ENCODE data around the gene F8A3.
"Not testable (repeated sequence)": the region's sequence is repeated elsewhere in the genome, so short reads cannot be mapped to it uniquely, and the experiment has no call there.

F8A3 gene

GRCh38 chrX:155458471-155458870 lies at the start of gene F8A3:
Gene F8A3 (minus strand): TSS chrX:155458620. CDS start chrX:155458600, 20 bp downstream.
- in situ Hi-C loops (cut with HindIII; ENCODE audit: low pct_ligation_motif_present, low pct_unique_long_range_greater_than_20kb, low sequenced_read_pairs); DNase-seq: not testable (repeated sequence)

GRCh38 chrX:155505296-155505695 lies 46.9 kb upstream of the F8A3 start:
- in situ Hi-C loops (cut with HindIII; ENCODE audit: low pct_ligation_motif_present, low pct_unique_long_range_greater_than_20kb, low sequenced_read_pairs), result no loop called here
- DNase-seq, result no peak

- in situ Hi-C loops (cut with HindIII; ENCODE audit: low pct_ligation_motif_present, low pct_unique_long_range_greater_than_20kb, low sequenced_read_pairs); DNase-seq: not testable (repeated sequence)
These were observed 36.7 kb upstream of the F8A3 start for GRCh38 chrX:155495134-155495533.

DNA sequence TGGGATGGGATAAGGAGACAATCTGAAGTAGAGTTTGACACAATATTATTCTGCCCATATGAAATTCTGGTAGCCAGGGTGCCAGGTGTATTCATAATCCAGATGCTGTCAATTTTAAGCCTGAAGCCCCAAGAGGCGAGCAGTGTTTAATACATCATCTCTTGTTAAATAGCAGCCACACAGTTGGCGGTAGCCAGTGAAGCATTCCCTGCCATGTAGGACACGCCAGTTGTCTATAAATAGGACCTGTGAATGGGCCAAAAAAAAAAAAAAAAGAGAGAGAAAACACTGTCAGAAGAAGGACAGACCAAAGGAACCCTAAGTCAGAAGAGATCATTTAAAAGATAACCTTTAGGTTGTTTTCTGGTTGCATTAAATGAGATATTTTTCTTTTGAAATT lies 33.0 kb upstream of the F8A3 start:
- DNase-seq; in situ Hi-C loops (cut with HindIII; ENCODE audit: low pct_ligation_motif_present, low pct_unique_long_range_greater_than_20kb, low sequenced_read_pairs): not testable (repeated sequence)

- in situ Hi-C loops (cut with HindIII; ENCODE audit: low pct_ligation_motif_present, low pct_unique_long_range_greater_than_20kb, low sequenced_read_pairs), result not testable (repeated sequence)
These were observed 18.7 kb upstream of the F8A3 start for GRCh38 chrX:155477136-155477535.

GRCh38 chrX:155466269-155466938 lies 8.0 kb upstream of the F8A3 start:
- DNase-seq; in situ Hi-C loops (cut with HindIII; ENCODE audit: low pct_ligation_motif_present, low pct_unique_long_range_greater_than_20kb, low sequenced_read_pairs): not testable (repeated sequence)

More at GRCh38 chrX:155477136-155477535, 18.7 kb upstream of the F8A3 start:
- DNase-seq, result not testable (repeated sequence)

DNA sequence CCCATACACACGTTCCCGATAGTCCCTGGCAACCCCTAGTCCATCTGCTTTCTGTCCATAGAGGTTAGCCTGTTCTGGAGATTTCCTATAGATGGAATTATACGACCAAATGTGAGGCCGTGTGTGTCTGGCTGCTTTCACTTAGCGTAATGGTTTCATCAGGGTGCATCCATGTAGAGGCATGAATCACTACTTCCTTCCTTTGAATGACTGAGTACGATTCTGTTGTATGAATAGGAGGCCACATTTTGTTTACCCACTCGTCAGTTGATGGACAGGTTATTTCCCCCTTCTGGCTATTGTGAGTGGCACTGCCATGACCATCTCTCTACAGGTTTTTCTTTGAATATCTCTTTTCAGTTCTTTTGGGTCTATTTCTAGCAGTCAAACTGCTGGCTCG lies 2.1 kb upstream of the F8A3 start:
- in situ Hi-C loops (cut with HindIII; ENCODE audit: low pct_ligation_motif_present, low pct_unique_long_range_greater_than_20kb, low sequenced_read_pairs); DNase-seq: not testable (repeated sequence)

GRCh38 chrX:155457761-155458447 lies 516 bp downstream of the F8A3 start:
- in situ Hi-C loops (cut with HindIII; ENCODE audit: low pct_ligation_motif_present, low pct_unique_long_range_greater_than_20kb, low sequenced_read_pairs), result not testable (repeated sequence)

DNA sequence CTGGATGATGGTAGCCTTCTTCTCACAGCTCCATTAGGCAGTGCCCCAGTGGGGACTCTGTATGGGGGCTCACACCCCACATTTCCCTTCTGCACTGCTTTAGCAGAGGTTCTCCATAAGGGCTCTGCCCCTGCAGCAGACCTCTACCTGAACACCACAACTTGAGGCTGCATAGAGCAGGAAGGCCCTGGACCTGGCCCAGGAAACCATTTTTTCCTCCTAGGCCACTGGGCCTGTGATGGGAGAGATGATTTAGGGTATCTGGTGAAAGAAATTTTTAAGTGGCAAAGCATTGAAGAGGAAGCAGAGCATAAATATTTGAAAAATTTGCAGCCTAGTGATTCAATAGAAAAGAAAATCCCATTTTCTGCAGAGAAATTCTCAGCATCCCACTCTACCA lies 17.3 kb downstream of the F8A3 start:
- no peak for DNase-seq
- in situ Hi-C loops (cut with HindIII; ENCODE audit: low pct_ligation_motif_present, low pct_unique_long_range_greater_than_20kb, low sequenced_read_pairs), result no loop called here

More at GRCh38 chrX:155457761-155458447, 516 bp downstream of the F8A3 start:
- not testable (repeated sequence) for DNase-seq

GRCh38 chrX:155435744-155436112 lies 22.7 kb downstream of the F8A3 start:
- in situ Hi-C loops (cut with HindIII; ENCODE audit: low pct_ligation_motif_present, low pct_unique_long_range_greater_than_20kb, low sequenced_read_pairs), result no loop called here
- DNase-seq, result no peak

- no peak for DNase-seq
- in situ Hi-C loops (cut with HindIII; ENCODE audit: low pct_ligation_motif_present, low pct_unique_long_range_greater_than_20kb, low sequenced_read_pairs), result no loop called here
These were observed 23.3 kb downstream of the F8A3 start for GRCh38 chrX:155434906-155435743.

DNA sequence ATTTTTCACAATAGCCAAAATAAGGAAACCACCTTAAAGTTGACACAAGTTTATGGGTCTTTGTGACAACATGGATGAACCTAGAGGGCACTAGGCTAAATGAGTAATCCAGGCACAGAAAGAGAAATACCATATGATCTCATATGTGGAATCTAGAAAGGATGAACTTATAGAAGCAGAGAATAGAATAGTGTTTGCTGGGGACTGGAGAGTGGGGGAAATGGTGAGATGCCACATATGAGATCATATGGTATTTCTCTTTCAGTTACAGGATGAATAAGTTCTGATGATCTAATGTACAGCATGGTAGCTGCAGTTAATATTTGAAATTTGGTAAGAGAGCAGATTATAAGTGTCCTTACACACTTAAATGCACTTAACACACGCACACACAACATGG lies 40.7 kb downstream of the F8A3 start:
- DNase-seq, result no peak
- in situ Hi-C loops (cut with HindIII; ENCODE audit: low pct_ligation_motif_present, low pct_unique_long_range_greater_than_20kb, low sequenced_read_pairs), result no loop called here
